ENCODE data around the gene EPAS1. TPM values are rescaled to one million over a fixed set of nuclear protein-coding genes. Genes with fewer than 3 reads are reported as not detected.

Gene EPAS1
- polyA plus RNA-seq, 1 donor from 2014 or later, result not detected

- H3K27ac Mint-ChIP-seq, result no peak overlapping the region
- no peaks in the 10 kb centered on the region for H3K36me3 Mint-ChIP-seq
- H3K4me1 Mint-ChIP-seq, result peaks cover 0 to 2% (median 0%) of the 10 kb centered on the region in 3 donors
- H3K27me3 Mint-ChIP-seq, result peaks cover 15% of the 10 kb centered on the region
- no peaks in the 10 kb centered on the region for H3K9me3 Mint-ChIP-seq
- H3K4me3 Mint-ChIP-seq, result peak overlapping the region in 1 of 4 donors; percentile 55
These were observed 18.1 kb downstream of the EPAS1 start for GRCh38 chr2:46315103-46315890.

- H3K4me1 Mint-ChIP-seq, result peaks cover 0 to 2% (median 0%) of the 10 kb centered on the region in 3 donors
These were observed 19.9 kb downstream of the EPAS1 start for GRCh38 chr2:46317094-46317486.

GRCh38 chr2:46318579-46319460 is 21.6 kb downstream of the EPAS1 start:
- Mint-ChIP-seq H3K27me3 (peaks cover 10% of the 10 kb centered on the region), H3K27ac (no peak overlapping the region), H3K36me3 (no peaks in the 10 kb centered on the region), H3K4me1 (peaks cover 0 to 2% (median 0%) of the 10 kb centered on the region in 3 donors), H3K9me3 (no peaks in the 10 kb centered on the region), H3K4me3 (no peak overlapping the region)

More at GRCh38 chr2:46317094-46317486, 19.9 kb downstream of the EPAS1 start:
- Mint-ChIP-seq H3K27ac (no peak overlapping the region), H3K9me3 (no peaks in the 10 kb centered on the region), H3K27me3 (peaks cover 12% of the 10 kb centered on the region), H3K4me3 (no peak overlapping the region), H3K36me3 (no peaks in the 10 kb centered on the region)

GRCh38 chr2:46319711-46320110 is 22.5 kb downstream of the EPAS1 start:
- Mint-ChIP-seq H3K36me3 (no peaks in the 10 kb centered on the region), H3K27me3 (peaks cover 6% of the 10 kb centered on the region), H3K9me3 (no peaks in the 10 kb centered on the region), H3K27ac (no peak overlapping the region), H3K4me1 (peaks cover 0 to 2% (median 0%) of the 10 kb centered on the region in 3 donors), H3K4me3 (no peak overlapping the region)

- no peaks in the 10 kb centered on the region for H3K9me3 Mint-ChIP-seq
- no peak overlapping the region for H3K27ac Mint-ChIP-seq
These were observed 22.9 kb downstream of the EPAS1 start for GRCh38 chr2:46320141-46320567.

GRCh38 chr2:46323730-46324129 is 26.5 kb downstream of the EPAS1 start:
- no peaks in the 10 kb centered on the region for H3K36me3 Mint-ChIP-seq
- peaks cover 7% of the 10 kb centered on the region for H3K27me3 Mint-ChIP-seq
- H3K4me1 Mint-ChIP-seq, result no peaks in the 10 kb centered on the region
- no peaks in the 10 kb centered on the region for H3K9me3 Mint-ChIP-seq
- no peak overlapping the region for H3K4me3 Mint-ChIP-seq
- H3K27ac Mint-ChIP-seq, result no peak overlapping the region

More at GRCh38 chr2:46320141-46320567, 22.9 kb downstream of the EPAS1 start:
- H3K36me3 Mint-ChIP-seq, result no peaks in the 10 kb centered on the region
- H3K4me3 Mint-ChIP-seq, result no peak overlapping the region
- H3K27me3 Mint-ChIP-seq, result peaks cover 7% of the 10 kb centered on the region
- H3K4me1 Mint-ChIP-seq, result peaks cover 0 to 2% (median 0%) of the 10 kb centered on the region in 3 donors

GRCh38 chr2:46325182-46325928 is 28.1 kb downstream of the EPAS1 start:
- Mint-ChIP-seq H3K9me3 (no peaks in the 10 kb centered on the region), H3K4me3 (no peak overlapping the region), H3K27me3 (peaks cover 7% of the 10 kb centered on the region), H3K36me3 (no peaks in the 10 kb centered on the region), H3K27ac (no peak overlapping the region), H3K4me1 (no peaks in the 10 kb centered on the region)

GRCh38 chr2:46326231-46326980 is 29.2 kb downstream of the EPAS1 start:
- Mint-ChIP-seq H3K27ac (no peak overlapping the region), H3K4me3 (no peak overlapping the region), H3K4me1 (no peaks in the 10 kb centered on the region), H3K27me3 (peaks cover 12% of the 10 kb centered on the region), H3K9me3 (no peaks in the 10 kb centered on the region), H3K36me3 (no peaks in the 10 kb centered on the region)

GRCh38 chr2:46327627-46328026 is 30.4 kb downstream of the EPAS1 start:
- Mint-ChIP-seq H3K9me3 (no peaks in the 10 kb centered on the region), H3K27ac (no peak overlapping the region), H3K4me3 (no peak overlapping the region), H3K36me3 (no peaks in the 10 kb centered on the region), H3K4me1 (no peaks in the 10 kb centered on the region), H3K27me3 (peaks cover 17% of the 10 kb centered on the region)

GRCh38 chr2:46328291-46328690 is 31.1 kb downstream of the EPAS1 start:
- peaks cover 0 to 2% (median 0%) of the 10 kb centered on the region in 3 donors for H3K4me1 Mint-ChIP-seq
- no peaks in the 10 kb centered on the region for H3K9me3 Mint-ChIP-seq
- H3K4me3 Mint-ChIP-seq, result no peak overlapping the region
- H3K27me3 Mint-ChIP-seq, result peaks cover 19% of the 10 kb centered on the region
- H3K27ac Mint-ChIP-seq, result no peak overlapping the region
- H3K36me3 Mint-ChIP-seq, result no peaks in the 10 kb centered on the region

GRCh38 chr2:46328829-46329228 is 31.6 kb downstream of the EPAS1 start:
- H3K4me1 Mint-ChIP-seq, result peaks cover 0 to 2% (median 0%) of the 10 kb centered on the region in 3 donors
- H3K27ac Mint-ChIP-seq, result no peak overlapping the region
- H3K4me3 Mint-ChIP-seq, result no peak overlapping the region
- H3K27me3 Mint-ChIP-seq, result peaks cover 24% of the 10 kb centered on the region
- no peaks in the 10 kb centered on the region for H3K9me3 Mint-ChIP-seq
- H3K36me3 Mint-ChIP-seq, result no peaks in the 10 kb centered on the region

- H3K9me3 Mint-ChIP-seq, result no peaks in the 10 kb centered on the region
- no peak overlapping the region for H3K4me3 Mint-ChIP-seq
- H3K36me3 Mint-ChIP-seq, result no peaks in the 10 kb centered on the region
- peaks cover 26% of the 10 kb centered on the region for H3K27me3 Mint-ChIP-seq
- H3K4me1 Mint-ChIP-seq, result peaks cover 0 to 2% (median 0%) of the 10 kb centered on the region in 3 donors
- H3K27ac Mint-ChIP-seq, result no peak overlapping the region
These were observed 32.1 kb downstream of the EPAS1 start for GRCh38 chr2:46329340-46329739.

GRCh38 chr2:46329803-46330775 is 32.9 kb downstream of the EPAS1 start:
- Mint-ChIP-seq H3K4me3 (no peak overlapping the region), H3K36me3 (no peaks in the 10 kb centered on the region), H3K9me3 (no peaks in the 10 kb centered on the region), H3K27me3 (peaks cover 29% of the 10 kb centered on the region), H3K27ac (no peak overlapping the region), H3K4me1 (peaks cover 0 to 2% (median 0%) of the 10 kb centered on the region in 3 donors)

Data from IgD-negative memory B cell (primary cell).